ENCODE results near the gene TRAPPC5. TPM values are rescaled to one million over a fixed set of nuclear protein-coding genes. Genes with fewer than 3 reads are reported as not detected.

TRAPPC5 gene
- total RNA-seq, 1 experiment from 2014 or later, result 54.0 TPM

- DNase-seq (ENCODE audit: low read depth, low spot score), result no peak
- in situ Hi-C loops (cut with HindIII; ENCODE audit: low pct_unique_long_range_greater_than_20kb, low sequenced_read_pairs), result no loop called here
These were observed 11.8 kb upstream of the TRAPPC5 start, which contains the start of gene RETN for GRCh38 chr19:7668842-7669241. Gene RETN (plus strand): TSS chr19:7669049. CDS start chr19:7669327, 278 bp downstream.

- in situ Hi-C loops (cut with HindIII; ENCODE audit: low pct_unique_long_range_greater_than_20kb, low sequenced_read_pairs), result no loop called here
These were observed 11.0 kb upstream of the TRAPPC5 start for GRCh38 chr19:7669641-7670040.

GRCh38 chr19:7670150-7670783 is 10.4 kb upstream of the TRAPPC5 start:
- peak; percentile 7 for DNase-seq (ENCODE audit: low read depth, low spot score)
- in situ Hi-C loops (cut with HindIII; ENCODE audit: low pct_unique_long_range_greater_than_20kb, low sequenced_read_pairs), result no loop called here

More at GRCh38 chr19:7669641-7670040, 11.0 kb upstream of the TRAPPC5 start:
- DNase-seq (ENCODE audit: low read depth, low spot score), result no peak

- DNase-seq (ENCODE audit: low read depth, low spot score), result no peak
- in situ Hi-C loops (cut with HindIII; ENCODE audit: low pct_unique_long_range_greater_than_20kb, low sequenced_read_pairs), result no loop called here
These were observed 9.8 kb upstream of the TRAPPC5 start for GRCh38 chr19:7670790-7671189.

- in situ Hi-C loops (cut with HindIII; ENCODE audit: low pct_unique_long_range_greater_than_20kb, low sequenced_read_pairs), result no loop called here
- no peak for DNase-seq (ENCODE audit: low read depth, low spot score)
These were observed 8.1 kb upstream of the TRAPPC5 start for GRCh38 chr19:7672522-7672921.

GRCh38 chr19:7674010-7675005 is 6.3 kb upstream of the TRAPPC5 start:
- in situ Hi-C loops (cut with HindIII; ENCODE audit: low pct_unique_long_range_greater_than_20kb, low sequenced_read_pairs), result no loop called here
- peak; percentile 81 for DNase-seq (ENCODE audit: low read depth, low spot score)

- no peak for DNase-seq (ENCODE audit: low read depth, low spot score)
- in situ Hi-C loops (cut with HindIII; ENCODE audit: low pct_unique_long_range_greater_than_20kb, low sequenced_read_pairs), result no loop called here
These were observed 4.3 kb upstream of the TRAPPC5 start for GRCh38 chr19:7676376-7676775.

- in situ Hi-C loops (cut with HindIII; ENCODE audit: low pct_unique_long_range_greater_than_20kb, low sequenced_read_pairs), result no loop called here
- DNase-seq (ENCODE audit: low read depth, low spot score), result no peak
These were observed 3.8 kb upstream of the TRAPPC5 start, which contains the start of gene MCEMP1 for GRCh38 chr19:7676854-7677253. Gene MCEMP1 (plus strand): TSS chr19:7677090. CDS start chr19:7677121, 31 bp downstream.

DNA sequence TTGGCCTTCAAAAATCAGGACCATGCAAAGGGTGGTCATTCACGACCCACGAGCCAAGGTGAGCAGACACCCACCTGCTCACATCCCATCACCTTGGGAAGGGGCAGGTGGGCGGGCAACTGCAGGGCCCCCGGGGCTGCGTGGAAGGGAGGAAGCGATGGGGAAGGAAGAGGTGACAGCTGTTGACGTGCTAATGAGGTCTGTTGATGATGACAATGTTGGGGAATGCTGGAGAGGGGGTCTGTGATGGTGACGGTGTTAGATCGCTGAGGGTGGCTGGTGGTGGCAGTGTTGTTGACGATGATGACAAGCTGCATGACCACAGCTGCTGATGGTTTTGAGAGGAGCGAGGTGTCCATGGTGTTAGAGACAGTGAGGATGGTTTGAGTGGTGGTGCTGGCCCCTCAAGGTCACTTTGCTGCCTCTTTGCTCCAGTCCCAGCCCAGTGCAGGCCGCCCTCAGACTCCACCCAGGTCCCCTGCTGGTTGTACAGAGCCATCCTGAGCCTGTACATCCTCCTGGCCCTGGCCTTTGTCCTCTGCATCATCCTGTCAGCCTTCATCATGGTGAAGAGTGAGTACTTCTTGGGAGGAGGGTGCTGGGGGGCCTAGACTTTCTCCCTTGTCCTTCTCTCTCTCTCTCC is 2.8 kb upstream of the TRAPPC5 start:
- in situ Hi-C loops (cut with HindIII; ENCODE audit: low pct_unique_long_range_greater_than_20kb, low sequenced_read_pairs), result no loop called here
- no peak for DNase-seq (ENCODE audit: low read depth, low spot score)

DNA sequence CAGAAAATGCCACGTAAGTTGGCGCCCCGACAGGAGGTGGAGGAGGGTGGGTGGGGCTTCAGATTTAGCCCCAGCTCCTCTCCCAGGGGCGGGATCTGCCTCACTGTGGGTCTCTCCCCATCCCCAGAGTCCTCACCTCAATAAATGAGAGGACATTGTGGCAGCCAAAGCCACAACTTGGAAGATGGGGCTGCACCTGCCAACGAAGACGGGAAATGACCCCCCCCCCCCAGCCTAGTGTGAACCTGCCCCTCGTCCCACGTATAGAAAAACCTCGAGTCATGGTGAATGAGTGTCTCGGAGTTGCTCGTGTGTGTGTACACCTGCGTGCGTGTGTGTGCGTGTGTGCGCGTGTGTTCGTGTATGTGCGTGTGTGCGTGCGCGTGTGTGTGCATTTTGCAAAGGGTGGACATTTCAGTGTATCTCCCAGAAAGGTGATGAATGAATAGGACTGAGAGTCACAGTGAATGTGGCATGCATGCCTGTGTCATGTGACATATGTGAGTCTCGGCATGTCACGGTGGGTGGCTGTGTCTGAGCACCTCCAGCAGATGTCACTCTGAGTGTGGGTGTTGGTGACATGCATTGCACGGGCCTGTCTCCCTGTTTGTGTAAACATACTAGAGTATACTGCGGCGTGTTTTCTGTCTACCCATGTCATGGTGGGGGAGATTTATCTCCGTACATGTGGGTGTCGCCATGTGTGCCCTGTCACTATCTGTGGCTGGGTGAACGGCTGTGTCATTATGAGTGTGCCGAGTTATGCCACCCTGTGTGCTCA is 1.5 kb upstream of the TRAPPC5 start:
- in situ Hi-C loops (cut with HindIII; ENCODE audit: low pct_unique_long_range_greater_than_20kb, low sequenced_read_pairs), result no loop called here
- DNase-seq (ENCODE audit: low read depth, low spot score), result no peak

GRCh38 chr19:7679771-7680605 is 645 bp upstream of the TRAPPC5 start:
- no peak for DNase-seq (ENCODE audit: low read depth, low spot score)
- in situ Hi-C loops (cut with HindIII; ENCODE audit: low pct_unique_long_range_greater_than_20kb, low sequenced_read_pairs), result no loop called here

DNA sequence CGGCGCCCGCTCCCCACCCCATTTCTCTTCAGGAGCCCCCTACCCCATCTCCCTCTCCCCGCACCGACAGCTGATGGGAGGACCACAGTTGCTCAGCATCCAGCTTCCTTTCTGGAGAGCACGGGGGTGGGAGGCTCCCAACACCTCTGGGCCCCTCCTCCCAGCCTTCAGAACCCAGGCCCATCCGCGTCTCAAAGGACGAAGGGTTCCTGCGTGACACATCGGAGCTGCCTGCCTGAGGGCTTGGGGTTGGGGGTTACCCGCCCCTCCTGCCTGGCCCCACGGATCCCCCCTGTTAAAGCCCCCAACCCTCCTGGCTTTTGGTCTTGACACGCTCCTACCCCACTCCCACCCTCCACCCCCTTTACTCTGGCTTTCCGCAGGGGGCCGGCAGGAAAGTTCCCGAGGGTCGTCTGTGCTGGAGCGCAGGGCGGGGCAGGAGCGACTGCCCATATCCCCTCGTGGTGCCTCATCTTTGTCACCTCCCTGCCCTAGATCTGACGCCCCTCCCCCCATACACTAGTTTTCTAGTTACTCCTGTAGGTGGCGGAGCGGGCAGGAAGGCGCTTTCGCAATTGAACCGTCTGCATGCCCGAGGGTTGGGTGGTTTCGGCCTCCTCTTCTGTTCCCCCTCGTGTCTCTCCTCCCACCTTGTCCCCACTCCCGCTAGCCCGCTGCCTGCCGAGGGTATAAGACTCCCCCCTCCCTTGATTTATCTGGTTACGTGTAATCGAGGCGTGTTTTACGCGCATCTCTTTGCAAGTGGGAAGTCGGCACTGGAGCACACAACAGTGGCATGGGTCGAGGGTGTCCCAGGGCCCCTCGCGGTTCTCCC is 924 bp downstream of the TRAPPC5 start:
- DNase-seq (ENCODE audit: low read depth, low spot score), result peak; percentile 63
- in situ Hi-C loops (cut with HindIII; ENCODE audit: low pct_unique_long_range_greater_than_20kb, low sequenced_read_pairs), result no loop called here

- in situ Hi-C loops (cut with HindIII; ENCODE audit: low pct_unique_long_range_greater_than_20kb, low sequenced_read_pairs), result no loop called here
- no peak for DNase-seq (ENCODE audit: low read depth, low spot score)
These were observed 1.7 kb downstream of the TRAPPC5 start for GRCh38 chr19:7682175-7682855.

DNA sequence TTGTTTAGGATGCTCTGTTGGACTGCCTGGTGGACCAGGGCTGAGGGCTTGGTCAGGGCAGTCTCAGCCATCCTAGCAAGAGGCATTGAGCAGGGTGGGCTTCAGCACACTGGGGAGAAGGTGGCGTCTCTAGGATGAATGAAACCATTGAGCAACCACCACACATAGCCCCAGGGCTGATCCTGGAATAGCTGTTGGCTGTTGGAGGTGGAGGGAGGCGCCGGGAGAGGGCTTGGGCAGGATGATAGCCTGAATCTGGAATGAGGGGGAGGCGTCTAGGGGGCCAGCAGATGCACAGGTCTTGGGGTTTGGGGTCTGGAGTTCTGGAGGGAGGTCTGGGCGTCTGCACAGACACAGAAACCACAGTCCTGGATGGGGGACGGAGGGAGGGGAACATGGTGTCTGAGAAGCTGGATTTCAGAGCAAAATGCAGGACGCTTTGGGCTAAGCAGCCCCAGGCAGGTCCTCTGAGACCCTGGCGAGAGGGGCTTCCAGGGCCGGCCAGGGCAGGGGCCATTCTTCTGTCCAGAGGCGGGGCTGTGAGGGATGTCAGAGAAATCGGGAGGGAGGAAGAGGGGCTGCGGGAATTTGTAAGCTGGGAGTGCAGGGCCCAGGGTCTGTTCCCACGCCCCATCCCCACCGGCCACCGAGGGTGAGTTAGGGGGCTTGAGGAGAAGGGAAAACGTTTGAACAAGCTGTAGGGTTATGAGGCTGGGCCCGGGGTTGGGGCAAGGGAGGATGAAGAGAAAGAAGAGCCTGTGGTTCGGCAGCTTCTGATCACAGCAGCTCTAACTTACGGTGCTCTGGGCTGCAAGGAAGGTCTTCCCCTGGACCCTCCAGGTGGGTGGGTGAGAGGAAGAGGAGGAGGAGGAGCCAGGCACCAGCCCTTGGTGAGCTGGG is 5.2 kb downstream of the TRAPPC5 start:
- in situ Hi-C loops (cut with HindIII; ENCODE audit: low pct_unique_long_range_greater_than_20kb, low sequenced_read_pairs), result no loop called here
- DNase-seq (ENCODE audit: low read depth, low spot score), result peak; percentile 34

Data from SK-MEL-5 (cell line).